Prostate gland (tissue), 2 donors: Measurements from ENCODE around the gene VASN.
"Not testable (repeated sequence)": the region's sequence is repeated elsewhere in the genome, so short reads cannot be mapped to it uniquely, and the experiment has no call there.

ENCODE experiments used
- POLR2A ChIP-seq: fragments of 450-650 bp; IDR thresholded peaks from one replicate; pipeline ENCODE4 v1.6.1; 2016; ENCODE audit warnings: antibody characterized with exemption, mild to moderate bottlenecking
- TF ChIP-seq, protein P1 (sequence below), 4 experiments: fragments of 200-600 bp in 2 of 4; fragments of 450-650 bp in 2 of 4; sonication (generic) in 2 of 4; IDR thresholded peaks; 1 replicate in 3 of 4; 2 replicates in 1 of 4; pipeline ENCODE4 v1.5.1; 2016 to 2019; ENCODE audit warnings: antibody characterized with exemption in 4 of 4, mild to moderate bottlenecking in 2 of 4, moderate library complexity in 2 of 4

DNA sequence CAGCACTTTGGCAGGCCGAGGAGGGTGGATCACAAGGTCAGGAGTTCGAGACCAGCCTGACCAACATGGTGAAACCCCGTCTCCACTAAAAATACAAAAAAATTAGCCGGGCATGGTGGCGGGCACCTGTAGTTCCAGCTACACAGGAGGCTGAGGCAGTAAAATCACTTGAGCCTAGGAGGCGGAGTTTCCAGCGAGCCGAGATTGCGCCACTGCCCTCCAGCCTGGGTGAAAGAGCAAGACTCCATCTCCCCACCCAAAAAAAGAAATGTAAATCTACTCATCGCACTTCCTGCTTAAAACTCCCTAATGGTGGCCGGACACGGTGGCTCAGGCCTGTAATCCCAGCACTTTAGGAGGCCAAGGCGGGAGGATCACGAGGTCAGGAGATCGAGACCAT lies 22.2 kb downstream of the VASN start:
- TF ChIP-seq, protein P1, sequence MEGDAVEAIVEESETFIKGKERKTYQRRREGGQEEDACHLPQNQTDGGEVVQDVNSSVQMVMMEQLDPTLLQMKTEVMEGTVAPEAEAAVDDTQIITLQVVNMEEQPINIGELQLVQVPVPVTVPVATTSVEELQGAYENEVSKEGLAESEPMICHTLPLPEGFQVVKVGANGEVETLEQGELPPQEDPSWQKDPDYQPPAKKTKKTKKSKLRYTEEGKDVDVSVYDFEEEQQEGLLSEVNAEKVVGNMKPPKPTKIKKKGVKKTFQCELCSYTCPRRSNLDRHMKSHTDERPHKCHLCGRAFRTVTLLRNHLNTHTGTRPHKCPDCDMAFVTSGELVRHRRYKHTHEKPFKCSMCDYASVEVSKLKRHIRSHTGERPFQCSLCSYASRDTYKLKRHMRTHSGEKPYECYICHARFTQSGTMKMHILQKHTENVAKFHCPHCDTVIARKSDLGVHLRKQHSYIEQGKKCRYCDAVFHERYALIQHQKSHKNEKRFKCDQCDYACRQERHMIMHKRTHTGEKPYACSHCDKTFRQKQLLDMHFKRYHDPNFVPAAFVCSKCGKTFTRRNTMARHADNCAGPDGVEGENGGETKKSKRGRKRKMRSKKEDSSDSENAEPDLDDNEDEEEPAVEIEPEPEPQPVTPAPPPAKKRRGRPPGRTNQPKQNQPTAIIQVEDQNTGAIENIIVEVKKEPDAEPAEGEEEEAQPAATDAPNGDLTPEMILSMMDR (IDR thresholded peaks at IDR 0.05): not testable (repeated sequence)
- not testable (repeated sequence) for TF ChIP-seq POLR2A
